Bone marrow (tissue), 2 donors: ENCODE results near the gene SPTBN2.
"Not testable (repeated sequence)": the region's sequence is repeated elsewhere in the genome, so short reads cannot be mapped to it uniquely, and the experiment has no call there.

Experiments
- DNase-seq, 2 donors: peaks; one replicate each; lab custom pipeline; 2025; lab: John Stamatoyannopoulos, UW

Gene SPTBN2

GRCh38 chr11:66684635-66685034, 44.4 kb downstream of the SPTBN2 start:
- no peak for DNase-seq

GRCh38 chr11:66683877-66684276, 45.1 kb downstream of the SPTBN2 start:
- DNase-seq: no peak

GRCh38 chr11:66680966-66681645, 47.9 kb downstream of the SPTBN2 start:
- DNase-seq: no peak

GRCh38 chr11:66677599-66678375, 51.2 kb downstream of the SPTBN2 start, which contains the start of gene RBM4B:
Gene RBM4B, minus strand, starts transcription at chr11:66677887. Its CDS starts 808 bp downstream, at chr11:66677079.
- DNase-seq: peak; percentile 87 to 90

GRCh38 chr11:66676931-66677598, 52.0 kb downstream of the SPTBN2 start:
- DNase-seq: no peak

GRCh38 chr11:66676282-66676919, 52.6 kb downstream of the SPTBN2 start:
- DNase-seq: no peak

- DNase-seq: no peak
Measured at GRCh38 chr11:66674964-66675602, 53.9 kb downstream of the SPTBN2 start.

GRCh38 chr11:66670816-66671215, 58.2 kb downstream of the SPTBN2 start:
- DNase-seq: no peak

- no peak for DNase-seq
Measured at GRCh38 chr11:66665369-66665768, 63.6 kb downstream of the SPTBN2 start.

- no peak for DNase-seq
Measured at GRCh38 chr11:66663741-66664296, 65.2 kb downstream of the SPTBN2 start.

GRCh38 chr11:66659763-66660162, 69.3 kb downstream of the SPTBN2 start:
- no peak for DNase-seq

GRCh38 chr11:66653123-66653522, 75.9 kb downstream of the SPTBN2 start:
- DNase-seq: no peak

GRCh38 chr11:66652651-66653050, 76.4 kb downstream of the SPTBN2 start:
- no peak for DNase-seq

- DNase-seq: no peak
Measured at GRCh38 chr11:66651016-66651415, 78.0 kb downstream of the SPTBN2 start.

GRCh38 chr11:66649903-66650302, 79.1 kb downstream of the SPTBN2 start:
- DNase-seq: no peak

GRCh38 chr11:66646828-66647227, 82.2 kb downstream of the SPTBN2 start:
- no peak for DNase-seq

GRCh38 chr11:66643745-66644437, 85.1 kb downstream of the SPTBN2 start:
- DNase-seq: no peak

GRCh38 chr11:66641834-66642233, 87.2 kb downstream of the SPTBN2 start:
- DNase-seq: no peak

GRCh38 chr11:66639814-66640340, 89.1 kb downstream of the SPTBN2 start:
- not testable (repeated sequence) for DNase-seq

- peak in 1 of 2 donors; percentile 37 for DNase-seq
Measured at GRCh38 chr11:66639066-66639813, 89.8 kb downstream of the SPTBN2 start.
